Activated B cell treated with CpG ODN at 0.5 μM for 24 hours (primary cell): Measurements from ENCODE around the gene MTPN. TPM values are rescaled to one million over a fixed set of nuclear protein-coding genes. Genes with fewer than 3 reads are reported as not detected.
A peak's percentile ranks its signal among the peaks of the same experiment; 100 is the strongest.

Source experiments
- ATAC-seq: fragments of 200-7000 bp; cut with Tn5 transposase; one replicate; pipeline ENCODE4 v1.10.0; 2021; ENCODE audit warnings: low read depth, mild to moderate bottlenecking, moderate library complexity
- CTCF ChIA-PET: fragments of 350-600 bp; sonication (Branson Sonifier 250); formaldehyde crosslinking; loops from one replicate; lab custom pipeline; 2021; ENCODE audit warnings: antibody characterized with exemption; lab: Charles Lee
- POLR2A ChIA-PET: fragments of 350-600 bp; sonication (Branson Sonifier 250); formaldehyde crosslinking; loops from one replicate; lab custom pipeline; 2021; ENCODE audit warnings: antibody characterized with exemption; lab: Charles Lee
- DNase-seq: peaks from one replicate; pipeline ENCODE4 v3.0.0; 2022
- H3K27ac Mint-ChIP-seq: one replicate; pipeline ENCODE4 v1.8.0; 2020; ENCODE audit warnings: mixed read lengths
- H3K27me3 Mint-ChIP-seq: one replicate; pipeline ENCODE4 v1.8.0; 2021; ENCODE audit warnings: mixed read lengths
- H3K36me3 Mint-ChIP-seq: one replicate; pipeline ENCODE4 v1.8.0; 2021; ENCODE audit warnings: low read depth, mixed read lengths
- H3K4me1 Mint-ChIP-seq: one replicate; pipeline ENCODE4 v1.8.0; 2021; ENCODE audit warnings: mixed read lengths
- H3K4me3 Mint-ChIP-seq: one replicate; pipeline ENCODE4 v1.8.0; 2020; ENCODE audit warnings: mild to moderate bottlenecking, mixed read lengths
- H3K9me3 Mint-ChIP-seq: one replicate; pipeline ENCODE4 v1.8.0; 2020; ENCODE audit warnings: mixed read lengths
- CTCF ChIP-seq: fragments of 200-600 bp; IDR thresholded peaks from one replicate; pipeline ENCODE4 v1.8.0; 2022; ENCODE audit warnings: antibody characterized with exemption, mild to moderate bottlenecking
- intact Hi-C: fragments of 100-400 bp; cut with micrococcal nuclease; formaldehyde crosslinking; loops from one replicate; pipeline ENCODE4 v1.15.1; 2024
- total RNA-seq: library from RNA; stranded (reverse); gene quantifications from 2 replicates; pipeline ENCODE4 v1.2.3, GENCODE V29; 2022

Gene MTPN
- total RNA-seq, 1 donor from 2014 or later, result 137 TPM

DNA sequence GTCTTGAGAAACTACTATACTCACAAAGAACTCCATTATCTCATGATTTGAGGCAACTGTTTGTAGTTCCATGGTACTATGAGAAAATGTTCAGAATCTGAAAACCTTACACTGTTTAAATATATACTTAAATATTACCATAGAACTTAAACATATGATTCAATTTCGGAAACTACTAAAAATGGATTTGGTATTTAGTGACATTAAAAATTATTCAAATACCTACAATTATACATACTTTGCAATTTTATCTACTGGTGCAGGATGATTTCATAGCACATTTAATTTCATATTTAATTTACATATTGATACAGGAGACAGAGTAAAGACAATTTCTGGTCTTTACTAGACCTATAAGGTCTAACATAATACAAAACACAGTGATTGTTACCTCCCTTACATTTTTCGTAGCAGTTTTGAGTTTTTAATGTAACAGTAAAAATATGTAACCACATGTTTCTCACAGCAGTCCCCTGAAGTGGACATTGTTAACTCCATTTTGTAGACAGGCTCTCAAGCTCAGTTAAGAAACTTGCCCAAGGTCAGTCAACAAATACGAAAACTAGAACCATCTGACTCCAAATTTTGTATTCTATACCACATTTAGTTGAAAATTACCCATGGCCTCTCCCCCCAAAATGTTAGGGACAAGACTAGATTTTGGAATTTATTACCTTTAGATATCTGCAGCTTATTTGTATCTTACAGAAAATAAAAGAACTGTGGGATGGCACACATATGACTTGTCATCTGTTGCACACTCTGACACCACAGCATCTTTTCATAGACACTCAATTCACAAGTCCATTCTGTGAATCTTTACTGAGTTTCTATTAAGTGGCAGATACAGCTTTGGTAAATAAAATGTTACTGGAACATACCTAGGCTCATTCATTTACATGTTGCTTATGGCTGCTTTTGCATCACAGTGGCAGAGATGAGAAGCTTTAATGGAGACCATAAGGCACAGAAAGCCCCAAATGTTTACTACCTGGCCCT is 36.8 kb downstream of the MTPN start:
- intact Hi-C loops, result no loop called here
- no peaks in the 10 kb centered on the region for H3K9me3 Mint-ChIP-seq
- ChIA-PET POLR2A (no interaction called here), CTCF (no interaction called here)
- no peak for DNase-seq
- no peak overlapping the region for H3K4me3 Mint-ChIP-seq
- no peak for TF ChIP-seq CTCF
- no peak for ATAC-seq
- H3K27me3 Mint-ChIP-seq, result no peaks in the 10 kb centered on the region
- peaks cover 57% of the 10 kb centered on the region for H3K36me3 Mint-ChIP-seq
- H3K27ac Mint-ChIP-seq, result no peak overlapping the region
- H3K4me1 Mint-ChIP-seq, result peaks cover 69% of the 10 kb centered on the region

- Mint-ChIP-seq H3K4me3 (no peak overlapping the region), H3K27me3 (no peaks in the 10 kb centered on the region), H3K27ac (peak overlapping the region; percentile 59), H3K4me1 (peaks cover 77% of the 10 kb centered on the region), H3K9me3 (no peaks in the 10 kb centered on the region), H3K36me3 (peaks cover 59% of the 10 kb centered on the region)
- ChIA-PET CTCF (no interaction called here), POLR2A (no interaction called here)
- TF ChIP-seq CTCF, result no peak
- intact Hi-C loops, result loop anchor here (2.0 to 5.0 kb wide), 2 partner anchors 13 to 33 kb away; no protein-coding TSS in a partner anchor
- no peak for DNase-seq
- no peak for ATAC-seq
These were observed 37.8 kb downstream of the MTPN start for GRCh38 chr7:135939261-135939812.

GRCh38 chr7:135938563-135938962 is 38.6 kb downstream of the MTPN start:
- TF ChIP-seq CTCF, result no peak
- intact Hi-C loops, result loop anchor here (2.0 to 5.0 kb wide), 2 partner anchors 14 to 34 kb away; no protein-coding TSS in a partner anchor
- peak overlapping the region; percentile 59 for H3K27ac Mint-ChIP-seq

GRCh38 chr7:135938086-135938485 is 39.1 kb downstream of the MTPN start:
- CTCF ChIA-PET, result interaction anchor here (0.7 kb wide), 1 partner anchor 28 kb away, joined by 3 read pairs; no protein-coding TSS in a partner anchor

More at GRCh38 chr7:135938563-135938962, 38.6 kb downstream of the MTPN start:
- CTCF ChIA-PET, result no interaction called here
- no peaks in the 10 kb centered on the region for H3K9me3 Mint-ChIP-seq
- H3K4me1 Mint-ChIP-seq, result peaks cover 83% of the 10 kb centered on the region
- no peak overlapping the region for H3K4me3 Mint-ChIP-seq
- POLR2A ChIA-PET, result no interaction called here
- ATAC-seq, result no peak
- peaks cover 65% of the 10 kb centered on the region for H3K36me3 Mint-ChIP-seq
- H3K27me3 Mint-ChIP-seq, result no peaks in the 10 kb centered on the region
- DNase-seq, result no peak

More at GRCh38 chr7:135938086-135938485, 39.1 kb downstream of the MTPN start:
- DNase-seq (no peak), ATAC-seq (no peak)
- H3K27ac Mint-ChIP-seq, result no peak overlapping the region
- H3K4me1 Mint-ChIP-seq, result peaks cover 81% of the 10 kb centered on the region
- TF ChIP-seq CTCF, result no peak
- peaks cover 64% of the 10 kb centered on the region for H3K36me3 Mint-ChIP-seq
- no peaks in the 10 kb centered on the region for H3K9me3 Mint-ChIP-seq
- no peak overlapping the region for H3K4me3 Mint-ChIP-seq
- POLR2A ChIA-PET, result no interaction called here
- intact Hi-C loops, result loop anchor here (2.0 to 5.0 kb wide), 2 partner anchors 15 to 34 kb away; no protein-coding TSS in a partner anchor
- H3K27me3 Mint-ChIP-seq, result no peaks in the 10 kb centered on the region
